HUDEP-2 (cell line): Measurements from ENCODE around the gene PI4KB.
A peak's percentile ranks its signal among the peaks of the same experiment; 100 is the strongest.
"Not testable (repeated sequence)": the region's sequence is repeated elsewhere in the genome, so short reads cannot be mapped to it uniquely, and the experiment has no call there.

ENCODE experiments used
- DNase-seq, 76 experiments: peaks; one replicate each; lab custom pipeline; 2025; ENCODE audit not compliant: unreplicated experiment in 76 of 76; lab: John Stamatoyannopoulos, UW

PI4KB gene

GRCh38 chr1:151327223-151327902 is at the start of gene PI4KB:
Gene PI4KB (minus strand): TSS chr1:151327416. CDS start chr1:151316481, 10,935 bp downstream.
- DNase-seq, result peak in 75 of 76 experiments; percentile 58 to 97 (median 89)

GRCh38 chr1:151373196-151373595 is 46.0 kb upstream of the PI4KB start:
- no peak for DNase-seq

- peak in 71 of 76 experiments; percentile 17 to 87 (median 63) for DNase-seq
These were observed 45.1 kb upstream of the PI4KB start, which contains the start of gene SELENBP1 for GRCh38 chr1:151372058-151372934. Gene SELENBP1 (minus strand): TSS chr1:151372705. CDS start chr1:151372641, 64 bp downstream.

GRCh38 chr1:151371370-151372057 is 44.3 kb upstream of the PI4KB start:
- DNase-seq, result peak in 53 of 76 experiments; percentile 6 to 71 (median 37)

GRCh38 chr1:151370211-151370911 is 43.1 kb upstream of the PI4KB start:
- peak in 75 of 76 experiments; percentile 35 to 97 (median 84) for DNase-seq

- DNase-seq, result peak in 2 of 76 experiments; percentile 43 to 47
These were observed 42.4 kb upstream of the PI4KB start for GRCh38 chr1:151369621-151370048.

- no peak for DNase-seq
These were observed 42.0 kb upstream of the PI4KB start for GRCh38 chr1:151369302-151369610.

GRCh38 chr1:151368393-151369301 is 41.4 kb upstream of the PI4KB start:
- DNase-seq, result no peak

GRCh38 chr1:151367658-151368392 is 40.6 kb upstream of the PI4KB start:
- peak in 38 of 76 experiments; percentile 5 to 63 (median 24) for DNase-seq

GRCh38 chr1:151364996-151365395 is 37.8 kb upstream of the PI4KB start:
- DNase-seq, result no peak

GRCh38 chr1:151362308-151363155 is 35.3 kb upstream of the PI4KB start:
- DNase-seq, result no peak

- no peak for DNase-seq
These were observed 34.7 kb upstream of the PI4KB start for GRCh38 chr1:151361883-151362282.

GRCh38 chr1:151356696-151357095 is 29.5 kb upstream of the PI4KB start:
- no peak for DNase-seq

GRCh38 chr1:151352021-151352718 is 25.0 kb upstream of the PI4KB start:
- DNase-seq, result peak in 34 of 76 experiments; percentile 6 to 70 (median 28)

- not testable (repeated sequence) for DNase-seq
These were observed 23.1 kb upstream of the PI4KB start for GRCh38 chr1:151350323-151350722.

- no peak for DNase-seq
These were observed 20.5 kb upstream of the PI4KB start for GRCh38 chr1:151347523-151348246.
